GM23248 (cell line): Measurements from ENCODE around the gene CALN1. TPM values are rescaled to one million over a fixed set of nuclear protein-coding genes. Genes with fewer than 3 reads are reported as not detected.
"Not testable (repeated sequence)": the region's sequence is repeated elsewhere in the genome, so short reads cannot be mapped to it uniquely, and the experiment has no call there.

Experiments
- DNase-seq: peaks from one replicate; pipeline ENCODE4 v3.0.0-alpha.2; 2015
- H2AFZ ChIP-seq: fragments of 200-600 bp; sonication (generic); 2 replicates; pipeline ENCODE4 v1.6.1; 2016; ENCODE audit warnings: antibody characterized with exemption
- H3F3A ChIP-seq: fragments of 200-600 bp; sonication (generic); 2 replicates; pipeline ENCODE4 v1.6.1; 2016; ENCODE audit warnings: mild to moderate bottlenecking, antibody characterized with exemption, mixed run types; ENCODE audit not compliant: insufficient read depth
- H3K27ac ChIP-seq: fragments of 200-600 bp; sonication (generic); 2 replicates; pipeline ENCODE4 v1.5.1; 2016; ENCODE audit warnings: mild to moderate bottlenecking
- H3K27me3 ChIP-seq: fragments of 200-600 bp; sonication (generic); replicated peaks from 2 replicates; pipeline ENCODE4 v1.6.1; 2016; ENCODE audit warnings: mild to moderate bottlenecking; ENCODE audit not compliant: insufficient read depth
- H3K36me3 ChIP-seq: fragments of 200-600 bp; sonication (generic); 2 replicates; pipeline ENCODE4 v1.6.1; 2016; ENCODE audit warnings: low read depth, mild to moderate bottlenecking
- H3K4me1 ChIP-seq: fragments of 200-600 bp; sonication (generic); 2 replicates; pipeline ENCODE4 v1.6.1; 2016; ENCODE audit warnings: mild to moderate bottlenecking; ENCODE audit not compliant: insufficient read depth
- H3K4me2 ChIP-seq: fragments of 200-600 bp; sonication (generic); one replicate; pipeline ENCODE4 v1.6.1; 2016; ENCODE audit warnings: mild to moderate bottlenecking; ENCODE audit not compliant: unreplicated experiment
- H3K4me3 ChIP-seq: fragments of 200-600 bp; sonication (generic); 2 replicates; pipeline ENCODE4 v1.5.1; 2016; ENCODE audit warnings: mild to moderate bottlenecking
- H3K79me2 ChIP-seq: fragments of 200-600 bp; sonication (generic); 2 replicates; pipeline ENCODE4 v1.6.1; 2016; ENCODE audit warnings: mild to moderate bottlenecking; ENCODE audit not compliant: insufficient read depth
- H3K9ac ChIP-seq: fragments of 200-600 bp; sonication (generic); 2 replicates; pipeline ENCODE4 v1.6.1; 2016; ENCODE audit warnings: mild to moderate bottlenecking
- H3K9me2 ChIP-seq: fragments of 200-600 bp; sonication (generic); 2 replicates; pipeline ENCODE4 v1.6.1; 2016; ENCODE audit warnings: mixed run types, mild to moderate bottlenecking, moderate library complexity; ENCODE audit not compliant: insufficient read depth
- H3K9me3 ChIP-seq: fragments of 200-600 bp; sonication (generic); one replicate; pipeline ENCODE4 v1.6.1; 2017; ENCODE audit warnings: low read depth
- H4K20me1 ChIP-seq: fragments of 200-600 bp; sonication (generic); 2 replicates; pipeline ENCODE4 v1.6.0; 2016; ENCODE audit not compliant: insufficient read depth
- EZH2 ChIP-seq: fragments of 200-600 bp; sonication (generic); IDR thresholded peaks from 2 replicates; pipeline ENCODE4 v1.6.1; 2018; ENCODE audit warnings: antibody characterized with exemption, mild to moderate bottlenecking; ENCODE audit not compliant: insufficient read depth, poor library complexity, severe bottlenecking
- EZH2phosphoT487 ChIP-seq: fragments of 200-600 bp; sonication (generic); IDR thresholded peaks from 2 replicates; pipeline ENCODE4 v1.6.1; 2018; ENCODE audit warnings: antibody characterized with exemption, moderate library complexity, mild to moderate bottlenecking, low read depth; ENCODE audit not compliant: insufficient read depth
- WGBS, 2 experiments: methylation state at CpG; one replicate each; pipeline ENCODE4 v1.1.6; 2015 to 2017; ENCODE audit warnings: low lambda C conversion rate in 2 of 2, low coverage in 1 of 2; ENCODE audit errors: missing lambda C conversion rate in 2 of 2; 5-methylcytosine and 5-hydroxymethylcytosine counted together
- in situ Hi-C: fragments of 300-500 bp; cut with MboI; formaldehyde crosslinking; loops from 2 replicates; pipeline ENCODE4 v1.15.0; 2020
- polyA plus RNA-seq: library from polyadenylated mRNA; unstranded; fragments of >200 nt; fragmentation: Nextera tagmentation; extraction: Ambion mirVana; gene quantifications from 2 replicates; pipeline ENCODE4 v1.2.1, GENCODE V29; 2016
- total RNA-seq: library from RNA; depleted of rRNA; stranded (reverse); fragments of >200 nt; shearing (Covaris generic); gene quantifications from 2 replicates; pipeline ENCODE4 v1.2.3, GENCODE V29; 2014; rRNA removed

Gene CALN1
- not detected in 2 replicates for total RNA-seq
- not detected in 2 replicates for polyA plus RNA-seq

GRCh38 chr7:72412121-72412618 lies at the start of gene CALN1:
Gene CALN1 (minus strand): TSS chr7:72412338.
- H3K9ac ChIP-seq, H3K9me3 ChIP-seq, H3K27me3 ChIP-seq, in situ Hi-C loops, H4K20me1 ChIP-seq, H3K9me2 ChIP-seq, H3K27ac ChIP-seq, H3K79me2 ChIP-seq, DNase-seq, H2AFZ ChIP-seq, H3K36me3 ChIP-seq, H3K4me2 ChIP-seq, H3K4me3 ChIP-seq, H3F3A ChIP-seq, H3K4me1 ChIP-seq: not testable (repeated sequence)
- WGBS, 2 experiments: 70 to 83% methylated on average over 20 to 21 of the region's 21 CpGs

GRCh38 chr7:72453471-72453870 lies 41.3 kb upstream of the CALN1 start:
- no peaks in the 10 kb centered on the region for H3K4me1 ChIP-seq
- no peak overlapping the region for H2AFZ ChIP-seq
- H3K4me3 ChIP-seq: no peak overlapping the region
- no peak for DNase-seq
- H3K27ac ChIP-seq: no peak overlapping the region
- H3K9me2 ChIP-seq: no peaks in the 10 kb centered on the region
- no peaks in the 10 kb centered on the region for H3F3A ChIP-seq
- TF ChIP-seq EZH2phosphoT487 (no peak), EZH2 (no peak)
- H4K20me1 ChIP-seq: no peaks in the 10 kb centered on the region
- H3K79me2 ChIP-seq: no peaks in the 10 kb centered on the region
- 63 to 77% methylated on average over 1 of the region's 1 CpG for WGBS, 2 experiments
- no peaks in the 10 kb centered on the region for H3K27me3 ChIP-seq
- H3K4me2 ChIP-seq: no peak overlapping the region
- no peak overlapping the region for H3K9ac ChIP-seq
- H3K36me3 ChIP-seq: no peaks in the 10 kb centered on the region
- in situ Hi-C loops: no loop called here
- H3K9me3 ChIP-seq: no peaks in the 10 kb centered on the region

GRCh38 chr7:72447465-72448204 lies 35.5 kb upstream of the CALN1 start:
- Histone ChIP-seq H3K4me3 (no peak overlapping the region), H3K9ac (no peak overlapping the region), H3K9me2 (no peaks in the 10 kb centered on the region), H3K27me3 (no peaks in the 10 kb centered on the region; the same call in 1 of the 2 replicates), H3F3A (no peaks in the 10 kb centered on the region), H3K79me2 (no peaks in the 10 kb centered on the region), H3K27ac (no peak overlapping the region), H3K9me3 (no peaks in the 10 kb centered on the region), H3K4me1 (no peaks in the 10 kb centered on the region), H4K20me1 (no peaks in the 10 kb centered on the region), H3K4me2 (no peak overlapping the region), H2AFZ (no peak overlapping the region), H3K36me3 (no peaks in the 10 kb centered on the region)
- no peak for TF ChIP-seq EZH2phosphoT487
- no peak for DNase-seq
- 56 to 60% methylated on average over 17 of the region's 17 CpGs for WGBS, 2 experiments
- in situ Hi-C loops: no loop called here

GRCh38 chr7:72446591-72447462 lies 34.7 kb upstream of the CALN1 start:
- whole genome bisulfite sequencing, 2 experiments: 12 to 14% methylated on average over 19 to 20 of the region's 20 CpGs
- Histone ChIP-seq H2AFZ (no peak overlapping the region), H3K9me3 (no peaks in the 10 kb centered on the region), H3K4me3 (no peak overlapping the region), H3K9me2 (no peaks in the 10 kb centered on the region), H3K27ac (no peak overlapping the region), H4K20me1 (no peaks in the 10 kb centered on the region), H3K79me2 (no peaks in the 10 kb centered on the region), H3K9ac (no peak overlapping the region), H3K27me3 (no peaks in the 10 kb centered on the region; the same call in 1 of the 2 replicates), H3K4me2 (no peak overlapping the region), H3K36me3 (no peaks in the 10 kb centered on the region), H3F3A (no peaks in the 10 kb centered on the region), H3K4me1 (no peaks in the 10 kb centered on the region)
- in situ Hi-C loops: no loop called here
- no peak for TF ChIP-seq EZH2phosphoT487
- no peak for TF ChIP-seq EZH2
- DNase-seq: no peak
